WTC11 (cell line): ENCODE data around the gene SNX24. TPM values are rescaled to one million over a fixed set of nuclear protein-coding genes. Genes with fewer than 3 reads are reported as not detected.

Experiments used
- ATAC-seq: fragments of 200-7000 bp; cut with Tn5 transposase; 2 replicates; pipeline ENCODE4 v1.10.0; 2021; ENCODE audit warnings: mild to moderate bottlenecking, moderate library complexity
- CTCF ChIA-PET: fragments of 300-600 bp; sonication (Branson Sonifier 250); formaldehyde crosslinking; loops from one replicate; lab custom pipeline; 2021; ENCODE audit warnings: antibody characterized with exemption; lab: Charles Lee
- POLR2A ChIA-PET: fragments of 350-600 bp; sonication (Branson Sonifier 250); formaldehyde crosslinking; loops from one replicate; lab custom pipeline; 2021; ENCODE audit warnings: antibody characterized with exemption; lab: Charles Lee
- DNase-seq: peaks from one replicate; pipeline ENCODE4 v3.0.0; 2021; ENCODE audit warnings: low spot score
- H3K27ac Mint-ChIP-seq: 2 replicates; pipeline ENCODE4 v1.8.0; 2021; ENCODE audit warnings: mixed read lengths
- H3K27me3 Mint-ChIP-seq: 2 replicates; pipeline ENCODE4 v1.8.0; 2021; ENCODE audit warnings: low read depth, mild to moderate bottlenecking, moderate library complexity, mixed read lengths
- H3K36me3 Mint-ChIP-seq: 2 replicates; pipeline ENCODE4 v1.8.0; 2021; ENCODE audit warnings: mixed read lengths
- H3K4me1 Mint-ChIP-seq: 2 replicates; pipeline ENCODE4 v1.8.0; 2022; ENCODE audit warnings: mixed read lengths
- H3K4me3 Mint-ChIP-seq: 2 replicates; pipeline ENCODE4 v1.8.0; 2021; ENCODE audit warnings: mild to moderate bottlenecking, moderate library complexity, mixed read lengths
- H3K9me3 Mint-ChIP-seq: 2 replicates; pipeline ENCODE4 v1.8.0; 2021; ENCODE audit warnings: mixed read lengths
- ATF1 ChIP-seq: sonication (generic); formaldehyde crosslinking; IDR thresholded peaks from 2 replicates; pipeline ENCODE4 v1.8.1; 2023; ENCODE audit warnings: mild to moderate bottlenecking, moderate library complexity, missing genetic modification reagents
- CREB1 ChIP-seq: sonication (generic); formaldehyde crosslinking; IDR thresholded peaks from 2 replicates; pipeline ENCODE4 v1.8.0; 2023; ENCODE audit warnings: mild to moderate bottlenecking, missing genetic modification reagents
- CREM ChIP-seq: sonication (generic); formaldehyde crosslinking; IDR thresholded peaks from 2 replicates; pipeline ENCODE4 v1.8.1; 2022; ENCODE audit warnings: mild to moderate bottlenecking, missing genetic modification reagents, moderate library complexity
- ELF4 ChIP-seq: sonication (generic); formaldehyde crosslinking; IDR thresholded peaks from 2 replicates; pipeline ENCODE4 v1.8.1; 2022; ENCODE audit warnings: low read depth, mild to moderate bottlenecking, moderate library complexity, missing genetic modification reagents
- FOXJ3 ChIP-seq: sonication (generic); formaldehyde crosslinking; IDR thresholded peaks from 2 replicates; pipeline ENCODE4 v1.9.0; 2021; ENCODE audit warnings: missing genetic modification reagents, mild to moderate bottlenecking, borderline replicate concordance
- FOXP1 ChIP-seq: sonication (generic); formaldehyde crosslinking; IDR thresholded peaks from 2 replicates; pipeline ENCODE4 v1.8.0; 2022; ENCODE audit warnings: missing genetic modification reagents, mild to moderate bottlenecking, moderate library complexity, borderline replicate concordance
- GTF2I ChIP-seq: fragments of 250-450 bp; sonication (Bioruptor Pico); conservative IDR thresholded peaks from 2 replicates; pipeline ENCODE4 v1.4.0; 2021; ENCODE audit warnings: mild to moderate bottlenecking
- HMGA2 ChIP-seq: fragments of 250-450 bp; sonication (Bioruptor Pico); IDR thresholded peaks from 2 replicates; pipeline ENCODE4 v1.4.0; 2021; ENCODE audit warnings: mild to moderate bottlenecking, moderate library complexity
- IRF2 ChIP-seq: sonication (generic); formaldehyde crosslinking; IDR thresholded peaks from 2 replicates; pipeline ENCODE4 v1.8.0; 2022; ENCODE audit warnings: low read depth, missing genetic modification reagents, borderline replicate concordance
- JUN ChIP-seq: sonication (generic); formaldehyde crosslinking; IDR thresholded peaks from 2 replicates; pipeline ENCODE4 v1.8.0; 2023; ENCODE audit warnings: mild to moderate bottlenecking, missing genetic modification reagents
- KAT7 ChIP-seq: sonication (generic); formaldehyde crosslinking; IDR thresholded peaks from 2 replicates; pipeline ENCODE4 v1.8.1; 2023; ENCODE audit warnings: missing genetic modification reagents, mild to moderate bottlenecking, borderline replicate concordance
- NFATC4 ChIP-seq: fragments of 250-450 bp; sonication (Bioruptor Pico); IDR thresholded peaks from 2 replicates; pipeline ENCODE4 v1.9.0; 2021; ENCODE audit warnings: mild to moderate bottlenecking
- NFE2L1 ChIP-seq: sonication (generic); formaldehyde crosslinking; IDR thresholded peaks from 2 replicates; pipeline ENCODE4 v1.8.1; 2023; ENCODE audit warnings: missing genetic modification reagents
- NFYB ChIP-seq: sonication (generic); formaldehyde crosslinking; conservative IDR thresholded peaks from 2 replicates; pipeline ENCODE4 v1.8.0; 2022; ENCODE audit warnings: low read depth, missing genetic modification reagents
- NR1H2 ChIP-seq: sonication (generic); formaldehyde crosslinking; IDR thresholded peaks from 2 replicates; pipeline ENCODE4 v1.9.0; 2021; ENCODE audit warnings: mild to moderate bottlenecking, moderate library complexity, missing genetic modification reagents
- PRRX2 ChIP-seq: fragments of 250-450 bp; sonication (Bioruptor Pico); IDR thresholded peaks from 2 replicates; pipeline ENCODE4 v1.8.0; 2021; ENCODE audit warnings: mild to moderate bottlenecking
- RORB ChIP-seq: fragments of 250-450 bp; sonication (Bioruptor Pico); IDR thresholded peaks from 2 replicates; pipeline ENCODE4 v1.9.0; 2021; ENCODE audit warnings: mild to moderate bottlenecking
- SMAD3 ChIP-seq: sonication (generic); formaldehyde crosslinking; IDR thresholded peaks from 2 replicates; pipeline ENCODE4 v1.8.0; 2022; ENCODE audit warnings: missing genetic modification reagents, mild to moderate bottlenecking, borderline replicate concordance
- SMAD4 ChIP-seq: sonication (generic); formaldehyde crosslinking; IDR thresholded peaks from 2 replicates; pipeline ENCODE4 v1.8.0; 2022; ENCODE audit warnings: mild to moderate bottlenecking, missing genetic modification reagents
- ZNF219 ChIP-seq: sonication (generic); formaldehyde crosslinking; IDR thresholded peaks from 2 replicates; pipeline ENCODE4 v1.8.0; 2023; ENCODE audit warnings: missing genetic modification reagents, mild to moderate bottlenecking, borderline replicate concordance
- ZNF232 ChIP-seq: sonication (generic); formaldehyde crosslinking; IDR thresholded peaks from 2 replicates; pipeline ENCODE4 v1.8.0; 2022; ENCODE audit warnings: mild to moderate bottlenecking, missing genetic modification reagents
- ZNF263 ChIP-seq: sonication (generic); formaldehyde crosslinking; IDR thresholded peaks from 2 replicates; pipeline ENCODE4 v1.8.1; 2022; ENCODE audit warnings: low read depth, mild to moderate bottlenecking, moderate library complexity, missing genetic modification reagents
- ZNF396 ChIP-seq: fragments of 250-450 bp; sonication (Bioruptor Pico); IDR thresholded peaks from 2 replicates; pipeline ENCODE4 v1.8.0; 2021; ENCODE audit warnings: mild to moderate bottlenecking, moderate library complexity, borderline replicate concordance
- ZNF423 ChIP-seq: fragments of 250-450 bp; sonication (Bioruptor Pico); IDR thresholded peaks from 2 replicates; pipeline ENCODE4 v2.1.2; 2022; ENCODE audit warnings: mild to moderate bottlenecking, moderate library complexity
- ZNF671 ChIP-seq: fragments of 250-450 bp; sonication (Bioruptor Pico); IDR thresholded peaks from 2 replicates; pipeline ENCODE4 v1.8.0; 2021; ENCODE audit warnings: mild to moderate bottlenecking
- total RNA-seq: library from RNA; stranded (reverse); gene quantifications from 3 replicates; pipeline ENCODE4 v1.2.3, GENCODE V29; 2021
- TF ChIP-seq, protein P1 (sequence below): sonication (generic); formaldehyde crosslinking; IDR thresholded peaks from 2 replicates; pipeline ENCODE4 v1.8.0; 2023; ENCODE audit warnings: mild to moderate bottlenecking, missing genetic modification reagents
- TF ChIP-seq, protein P2 (sequence below): sonication (generic); formaldehyde crosslinking; conservative IDR thresholded peaks from 2 replicates; pipeline ENCODE4 v1.8.1; 2022; ENCODE audit warnings: mild to moderate bottlenecking, missing genetic modification reagents
- TF ChIP-seq, protein P3 (sequence below): sonication (generic); formaldehyde crosslinking; IDR thresholded peaks from 2 replicates; pipeline ENCODE4 v1.8.0; 2022; ENCODE audit warnings: mild to moderate bottlenecking, missing genetic modification reagents

SNX24 gene
- total RNA-seq, 1 experiment from 2014 or later = 15.5 TPM

DNA sequence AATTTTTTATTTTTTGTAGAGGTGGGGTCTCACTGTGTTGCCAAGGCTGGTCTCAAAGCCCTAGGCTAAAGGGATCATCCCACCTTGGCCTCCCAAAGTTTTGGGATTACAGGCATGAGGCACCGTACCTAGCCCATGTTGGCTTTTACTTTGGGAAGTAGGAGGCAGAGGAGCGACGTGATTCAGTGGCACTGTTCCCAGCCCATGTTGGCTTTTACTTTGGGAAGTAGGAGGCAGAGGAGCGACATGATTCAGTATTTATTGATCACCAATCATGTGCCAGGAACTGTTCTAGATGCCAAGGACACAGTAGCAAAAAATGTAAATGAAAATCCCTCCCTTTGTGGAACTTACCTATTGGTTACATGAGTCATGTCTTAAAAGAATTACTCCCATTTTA, 18.3 kb downstream of the SNX24 start (continued):
- no peak for TF ChIP-seq NFE2L1 (CRISPR knock-in tag)

DNA sequence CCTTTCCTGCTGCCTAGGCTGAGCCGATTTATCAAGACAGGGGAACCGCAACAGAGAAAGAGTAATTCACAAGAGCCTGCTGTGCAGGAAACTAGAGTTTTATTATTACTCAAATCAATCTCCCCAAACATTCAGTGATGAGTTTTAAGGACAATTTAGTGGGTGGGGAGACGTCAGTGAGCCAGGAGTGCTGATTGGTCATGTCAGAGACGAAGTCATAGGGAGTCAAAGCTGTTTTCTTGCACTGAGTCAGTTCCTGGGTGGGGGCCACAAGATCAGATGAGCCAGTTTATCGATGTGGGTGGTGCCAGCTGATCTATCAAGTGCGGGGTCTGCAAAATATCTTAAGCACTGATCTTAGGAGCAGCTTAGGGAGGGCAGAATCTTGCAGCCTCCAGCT, 19.0 kb downstream of the SNX24 start:
- no peak for DNase-seq
- Mint-ChIP-seq H3K9me3 (no peaks in the 10 kb centered on the region), H3K36me3 (no peaks in the 10 kb centered on the region), H3K27ac (no peak overlapping the region), H3K4me3 (no peak overlapping the region), H3K27me3 (no peaks in the 10 kb centered on the region), H3K4me1 (peaks cover 34% of the 10 kb centered on the region)
- TF ChIP-seq NFYB (CRISPR knock-in tag) (no peak), ELF4 (no peak), ZNF423 (CRISPR knock-in tag) (no peak), ZNF219 (CRISPR knock-in tag) (no peak), SMAD4 (CRISPR knock-in tag) (no peak)
- no peak for ATAC-seq
- ChIA-PET POLR2A (no interaction called here), CTCF (no interaction called here)

DNA sequence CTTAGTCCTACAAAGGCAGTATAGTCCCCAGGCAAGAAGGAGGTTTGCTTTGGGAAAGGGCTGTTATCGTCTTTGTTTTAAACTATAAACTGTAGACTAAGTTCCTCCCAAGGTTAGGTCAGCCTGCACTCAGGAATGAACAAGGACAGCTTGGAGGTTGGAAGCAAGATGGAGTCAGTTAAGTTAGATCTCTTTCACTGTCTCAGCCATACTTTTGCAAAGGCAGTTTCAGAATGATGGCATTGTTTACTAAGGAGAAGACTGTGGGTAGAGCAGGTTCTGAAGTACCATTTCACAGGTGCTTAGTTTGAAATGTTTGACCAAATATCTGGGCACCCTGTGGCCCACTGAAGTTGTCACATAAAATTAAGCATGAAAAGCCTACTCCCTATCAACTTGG, 19.4 kb downstream of the SNX24 start:
- Mint-ChIP-seq H3K4me1 (peaks cover 34% of the 10 kb centered on the region), H3K9me3 (no peaks in the 10 kb centered on the region), H3K27ac (no peak overlapping the region), H3K36me3 (no peaks in the 10 kb centered on the region), H3K27me3 (no peaks in the 10 kb centered on the region), H3K4me3 (no peak overlapping the region)
- ChIA-PET CTCF (no interaction called here), POLR2A (no interaction called here)
- DNase-seq (no peak), ATAC-seq (no peak)
- no peak for TF ChIP-seq ATF1
- no peak for TF ChIP-seq HMGA2
- TF ChIP-seq GTF2I (CRISPR knock-in tag) = no peak
- TF ChIP-seq, protein P1, sequence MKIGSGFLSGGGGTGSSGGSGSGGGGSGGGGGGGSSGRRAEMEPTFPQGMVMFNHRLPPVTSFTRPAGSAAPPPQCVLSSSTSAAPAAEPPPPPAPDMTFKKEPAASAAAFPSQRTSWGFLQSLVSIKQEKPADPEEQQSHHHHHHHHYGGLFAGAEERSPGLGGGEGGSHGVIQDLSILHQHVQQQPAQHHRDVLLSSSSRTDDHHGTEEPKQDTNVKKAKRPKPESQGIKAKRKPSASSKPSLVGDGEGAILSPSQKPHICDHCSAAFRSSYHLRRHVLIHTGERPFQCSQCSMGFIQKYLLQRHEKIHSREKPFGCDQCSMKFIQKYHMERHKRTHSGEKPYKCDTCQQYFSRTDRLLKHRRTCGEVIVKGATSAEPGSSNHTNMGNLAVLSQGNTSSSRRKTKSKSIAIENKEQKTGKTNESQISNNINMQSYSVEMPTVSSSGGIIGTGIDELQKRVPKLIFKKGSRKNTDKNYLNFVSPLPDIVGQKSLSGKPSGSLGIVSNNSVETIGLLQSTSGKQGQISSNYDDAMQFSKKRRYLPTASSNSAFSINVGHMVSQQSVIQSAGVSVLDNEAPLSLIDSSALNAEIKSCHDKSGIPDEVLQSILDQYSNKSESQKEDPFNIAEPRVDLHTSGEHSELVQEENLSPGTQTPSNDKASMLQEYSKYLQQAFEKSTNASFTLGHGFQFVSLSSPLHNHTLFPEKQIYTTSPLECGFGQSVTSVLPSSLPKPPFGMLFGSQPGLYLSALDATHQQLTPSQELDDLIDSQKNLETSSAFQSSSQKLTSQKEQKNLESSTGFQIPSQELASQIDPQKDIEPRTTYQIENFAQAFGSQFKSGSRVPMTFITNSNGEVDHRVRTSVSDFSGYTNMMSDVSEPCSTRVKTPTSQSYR = no peak
- TF ChIP-seq, protein P2, sequence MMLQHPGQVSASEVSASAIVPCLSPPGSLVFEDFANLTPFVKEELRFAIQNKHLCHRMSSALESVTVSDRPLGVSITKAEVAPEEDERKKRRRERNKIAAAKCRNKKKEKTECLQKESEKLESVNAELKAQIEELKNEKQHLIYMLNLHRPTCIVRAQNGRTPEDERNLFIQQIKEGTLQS = no peak
- no peak for TF ChIP-seq SMAD3 (CRISPR knock-in tag)
- TF ChIP-seq ZNF671 (CRISPR knock-in tag) = no peak
- TF ChIP-seq, protein P3, sequence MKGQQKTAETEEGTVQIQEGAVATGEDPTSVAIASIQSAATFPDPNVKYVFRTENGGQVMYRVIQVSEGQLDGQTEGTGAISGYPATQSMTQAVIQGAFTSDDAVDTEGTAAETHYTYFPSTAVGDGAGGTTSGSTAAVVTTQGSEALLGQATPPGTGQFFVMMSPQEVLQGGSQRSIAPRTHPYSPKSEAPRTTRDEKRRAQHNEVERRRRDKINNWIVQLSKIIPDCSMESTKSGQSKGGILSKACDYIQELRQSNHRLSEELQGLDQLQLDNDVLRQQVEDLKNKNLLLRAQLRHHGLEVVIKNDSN (CRISPR knock-in tag) = no peak
- no peak for TF ChIP-seq CREM (CRISPR knock-in tag)
- TF ChIP-seq RORB (CRISPR knock-in tag) = no peak

DNA sequence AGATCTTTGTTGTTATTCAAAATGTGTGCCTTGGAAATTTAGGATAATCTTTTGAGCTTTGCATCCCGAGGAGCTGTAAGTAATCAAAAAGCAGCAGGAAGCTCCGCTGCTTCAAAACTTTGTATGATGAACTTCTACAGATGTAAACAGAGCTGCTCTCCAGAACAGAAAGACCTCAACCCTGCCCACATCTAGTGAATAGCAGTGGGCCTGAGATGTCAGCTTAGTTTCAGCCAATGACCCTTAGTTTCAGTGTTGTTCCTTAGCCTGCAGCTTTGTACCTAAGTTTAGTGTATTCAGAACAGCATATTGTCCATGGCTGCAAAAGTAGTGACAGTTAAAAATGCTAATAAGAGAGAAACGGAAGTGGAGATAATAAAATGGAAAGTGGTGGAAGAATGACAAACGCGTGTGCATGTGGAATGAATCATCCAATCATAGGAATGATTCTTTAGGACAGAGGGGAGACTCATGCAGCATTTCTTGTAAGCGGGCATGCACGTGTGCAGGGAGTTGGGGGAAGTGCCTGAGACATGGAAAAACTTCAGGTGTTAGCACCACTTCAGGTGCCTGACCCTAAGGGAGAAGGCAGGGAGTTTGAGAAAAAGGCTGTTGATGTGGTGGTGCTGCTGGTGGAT, 24.9 kb downstream of the SNX24 start:
- H3K4me3 Mint-ChIP-seq = no peak overlapping the region
- no peaks in the 10 kb centered on the region for H3K27me3 Mint-ChIP-seq
- POLR2A ChIA-PET = interaction anchor here (1.4 kb wide), 1 partner anchor 15 kb away, joined by 3 read pairs; no protein-coding TSS in a partner anchor
- no peaks in the 10 kb centered on the region for H3K36me3 Mint-ChIP-seq
- DNase-seq = no peak
- TF ChIP-seq FOXJ3 (no peak), NR1H2 (CRISPR knock-in tag) (no peak), IRF2 (no peak), KAT7 (CRISPR knock-in tag) (no peak), NFATC4 (no peak), JUN (CRISPR knock-in tag) (no peak), HMGA2 (no peak), CREB1 (CRISPR knock-in tag) (no peak), ZNF396 (CRISPR knock-in tag) (no peak), ZNF232 (no peak), ZNF263 (CRISPR knock-in tag) (no peak), ZNF671 (CRISPR knock-in tag) (no peak), PRRX2 (CRISPR knock-in tag) (no peak), FOXP1 (CRISPR knock-in tag) (no peak)
- H3K27ac Mint-ChIP-seq = peak overlapping the region; percentile 4
- CTCF ChIA-PET = no interaction called here
- no peaks in the 10 kb centered on the region for H3K9me3 Mint-ChIP-seq
- peak; percentile 47; the same call in 1 of the 2 replicates for ATAC-seq
- H3K4me1 Mint-ChIP-seq = peaks cover 22% of the 10 kb centered on the region
